K562 (cell line): ENCODE results near the gene TDRD12.

Source experiments
- SRF ChIP-seq, 2 experiments: fragments of 250-450, 450-650 bp in 1 of 2; sonication (Bioruptor Pico) in 1 of 2; sonication (generic) in 1 of 2; formaldehyde crosslinking; IDR thresholded peaks; 2 replicates each; pipeline versions ENCODE4 v1.5.0 to v1.5.1; 2020 to 2022; ENCODE audit warnings: mild to moderate bottlenecking in 1 of 2, missing genetic modification reagents in 1 of 2
- TF ChIP-seq, protein P1 (sequence below): fragments of 450-650 bp; IDR thresholded peaks from 2 replicates; pipeline ENCODE4 v1.6.1; 2017; ENCODE audit warnings: antibody characterized with exemption, mild to moderate bottlenecking
- TF ChIP-seq, protein P2 (sequence below): sonication (generic); formaldehyde crosslinking; IDR thresholded peaks from 2 replicates; pipeline ENCODE4 v1.9.0; 2022; ENCODE audit warnings: mild to moderate bottlenecking, missing genetic modification reagents

DNA sequence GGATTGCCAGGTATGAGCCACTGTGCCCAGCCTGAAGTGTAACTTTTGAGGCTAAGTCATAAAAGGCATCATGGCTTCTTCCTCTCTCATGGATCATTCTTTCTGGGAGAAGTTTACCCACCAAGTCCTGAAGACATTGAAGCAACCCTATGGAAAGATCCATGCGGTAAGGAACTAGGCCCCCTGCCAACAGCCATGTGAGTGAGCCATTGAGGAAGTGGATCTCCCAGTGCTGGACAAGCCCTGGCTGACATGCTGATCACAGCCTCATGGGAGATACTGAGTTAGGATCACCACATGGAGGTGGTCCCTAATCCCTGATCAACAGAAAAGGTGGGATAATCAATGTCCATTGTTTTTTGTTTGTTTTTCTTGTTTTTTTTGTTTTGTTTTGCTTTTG is 31.3 kb upstream of the TDRD12 start:
- TF ChIP-seq, protein P1, sequence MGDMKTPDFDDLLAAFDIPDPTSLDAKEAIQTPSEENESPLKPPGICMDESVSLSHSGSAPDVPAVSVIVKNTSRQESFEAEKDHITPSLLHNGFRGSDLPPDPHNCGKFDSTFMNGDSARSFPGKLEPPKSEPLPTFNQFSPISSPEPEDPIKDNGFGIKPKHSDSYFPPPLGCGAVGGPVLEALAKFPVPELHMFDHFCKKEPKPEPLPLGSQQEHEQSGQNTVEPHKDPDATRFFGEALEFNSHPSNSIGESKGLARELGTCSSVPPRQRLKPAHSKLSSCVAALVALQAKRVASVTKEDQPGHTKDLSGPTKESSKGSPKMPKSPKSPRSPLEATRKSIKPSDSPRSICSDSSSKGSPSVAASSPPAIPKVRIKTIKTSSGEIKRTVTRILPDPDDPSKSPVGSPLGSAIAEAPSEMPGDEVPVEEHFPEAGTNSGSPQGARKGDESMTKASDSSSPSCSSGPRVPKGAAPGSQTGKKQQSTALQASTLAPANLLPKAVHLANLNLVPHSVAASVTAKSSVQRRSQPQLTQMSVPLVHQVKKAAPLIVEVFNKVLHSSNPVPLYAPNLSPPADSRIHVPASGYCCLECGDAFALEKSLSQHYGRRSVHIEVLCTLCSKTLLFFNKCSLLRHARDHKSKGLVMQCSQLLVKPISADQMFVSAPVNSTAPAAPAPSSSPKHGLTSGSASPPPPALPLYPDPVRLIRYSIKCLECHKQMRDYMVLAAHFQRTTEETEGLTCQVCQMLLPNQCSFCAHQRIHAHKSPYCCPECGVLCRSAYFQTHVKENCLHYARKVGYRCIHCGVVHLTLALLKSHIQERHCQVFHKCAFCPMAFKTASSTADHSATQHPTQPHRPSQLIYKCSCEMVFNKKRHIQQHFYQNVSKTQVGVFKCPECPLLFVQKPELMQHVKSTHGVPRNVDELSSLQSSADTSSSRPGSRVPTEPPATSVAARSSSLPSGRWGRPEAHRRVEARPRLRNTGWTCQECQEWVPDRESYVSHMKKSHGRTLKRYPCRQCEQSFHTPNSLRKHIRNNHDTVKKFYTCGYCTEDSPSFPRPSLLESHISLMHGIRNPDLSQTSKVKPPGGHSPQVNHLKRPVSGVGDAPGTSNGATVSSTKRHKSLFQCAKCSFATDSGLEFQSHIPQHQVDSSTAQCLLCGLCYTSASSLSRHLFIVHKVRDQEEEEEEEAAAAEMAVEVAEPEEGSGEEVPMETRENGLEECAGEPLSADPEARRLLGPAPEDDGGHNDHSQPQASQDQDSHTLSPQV = peak; percentile 27; the same call in 1 of the 2 replicates
- TF ChIP-seq, protein P2, sequence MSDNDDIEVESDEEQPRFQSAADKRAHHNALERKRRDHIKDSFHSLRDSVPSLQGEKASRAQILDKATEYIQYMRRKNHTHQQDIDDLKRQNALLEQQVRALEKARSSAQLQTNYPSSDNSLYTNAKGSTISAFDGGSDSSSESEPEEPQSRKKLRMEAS = no peak
- no peak for TF ChIP-seq SRF (CRISPR knock-in tag; IDR thresholded peaks at IDR 0.05)
